Activated CD4-positive, alpha-beta T cell treated with anti-CD3 and anti-CD28 coated beads, Interleukin-2, amount 50 U/mL, for 48 hours (primary cell): ENCODE data around the gene NAT10.

Source experiments
- DNase-seq, 2 experiments: peaks; one replicate each; pipeline ENCODE4 v3.0.0-alpha.2; 2020

NAT10 gene

DNA sequence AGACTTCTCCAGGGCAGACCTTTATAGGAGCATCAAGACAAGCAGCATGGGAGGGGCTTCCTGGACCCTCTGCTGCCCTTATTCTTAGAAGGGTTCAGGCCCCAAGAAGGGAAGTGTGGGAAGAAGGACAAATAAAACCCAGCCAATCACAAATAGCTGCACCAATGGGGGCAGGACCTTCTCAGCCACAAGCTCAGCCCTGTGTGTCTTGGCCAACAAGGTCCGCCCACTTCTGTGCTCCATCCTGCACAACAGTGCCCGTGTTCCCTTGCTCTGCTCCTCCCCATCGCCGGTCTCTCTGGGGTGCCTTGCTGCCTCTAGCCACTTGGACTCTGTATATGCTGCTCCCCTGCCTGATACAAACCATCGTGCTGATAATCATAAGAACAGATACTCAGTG, 86.1 kb downstream of the NAT10 start:
- DNase-seq: no peak

DNA sequence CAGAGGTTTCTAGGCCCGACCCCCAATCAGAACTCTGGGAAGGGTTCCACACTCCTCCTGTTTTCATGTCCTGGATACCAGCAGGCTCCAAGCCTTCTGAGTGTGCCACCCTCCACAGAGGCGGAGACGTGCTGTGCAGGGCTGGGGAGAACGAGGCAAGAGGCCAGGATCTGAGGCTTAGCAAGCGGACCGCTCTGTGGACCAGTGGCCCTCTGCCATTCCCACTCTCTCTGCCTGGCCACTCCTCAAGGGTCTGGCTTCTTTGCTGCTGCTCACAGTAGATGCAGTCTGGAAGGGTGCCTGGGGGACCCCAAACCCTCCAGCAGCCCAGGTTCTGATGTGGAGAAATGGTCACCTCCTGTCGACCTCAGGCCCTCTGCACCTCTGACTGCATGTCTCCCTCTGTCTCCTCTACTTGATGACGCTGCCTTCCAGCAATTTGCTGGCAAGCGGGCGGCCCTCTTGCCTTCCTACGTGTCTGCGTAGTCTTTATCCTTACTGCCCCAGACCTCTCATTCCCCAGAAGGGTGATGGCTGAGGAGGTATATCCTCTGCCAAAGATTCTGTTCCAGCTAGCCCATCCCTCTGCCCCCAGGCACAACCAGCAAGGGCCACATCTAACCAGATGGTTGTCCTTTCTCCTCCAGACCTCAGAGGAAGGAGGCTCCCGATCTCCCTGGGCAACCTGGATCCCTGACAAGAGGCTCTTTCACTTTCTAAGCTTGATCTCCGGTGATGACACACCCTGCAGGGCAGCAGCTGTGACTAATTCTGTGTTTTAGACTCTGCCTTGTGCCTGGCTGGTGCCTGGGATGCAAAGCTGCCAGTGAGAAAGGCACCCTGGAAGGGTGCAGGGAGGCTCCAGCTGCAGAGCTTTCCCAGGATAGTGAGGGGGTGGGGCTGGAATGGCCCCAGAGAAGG, 87.3 kb downstream of the NAT10 start:
- DNase-seq: peak in 1 of 2 experiments; percentile 34

DNA sequence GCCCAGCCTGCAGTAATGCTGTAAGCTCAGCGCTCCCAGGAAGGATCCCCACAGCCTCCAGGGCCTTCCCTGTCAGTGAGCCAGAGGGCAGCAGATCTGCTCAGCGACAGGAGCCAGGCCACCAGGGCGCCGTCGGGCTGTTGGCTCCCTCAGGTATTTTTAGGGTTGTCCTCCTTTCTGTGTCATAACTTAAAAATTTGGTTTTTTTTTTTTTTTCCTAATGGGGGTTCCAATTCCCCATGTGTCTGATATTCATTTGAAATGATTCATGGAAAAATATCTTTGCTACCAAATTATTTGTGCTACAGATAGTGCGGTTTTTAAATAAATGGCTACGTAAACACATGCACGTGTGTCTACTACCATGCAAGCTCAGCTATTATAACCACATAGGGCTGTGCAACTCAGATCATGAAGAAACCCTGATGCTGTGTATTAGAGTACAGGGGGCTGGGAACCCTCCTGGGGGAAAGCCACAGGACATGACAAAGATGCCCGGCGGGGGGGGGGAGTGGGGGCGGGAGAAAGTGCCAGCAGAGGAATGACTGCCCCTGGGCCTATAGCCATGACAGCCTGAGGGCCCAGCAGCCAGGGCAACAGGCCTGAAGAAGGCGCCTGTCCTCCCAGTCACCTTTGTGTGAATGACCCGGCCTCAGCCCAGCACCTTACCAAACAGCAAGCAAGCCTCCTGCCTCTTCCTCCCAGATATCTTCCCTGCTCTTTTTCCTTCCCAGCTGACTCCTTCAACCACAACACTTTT, 89.3 kb downstream of the NAT10 start:
- DNase-seq: no peak
